MM.1S (cell line): Measurements from ENCODE around the gene MCF2L2.

ENCODE experiments used
- DNase-seq: peaks from one replicate; pipeline ENCODE4 v3.0.0-alpha.2; 2015
- H2AFZ ChIP-seq: fragments of 300-600 bp; sonication (generic); 2 replicates; pipeline ENCODE4 v1.6.0; 2016; ENCODE audit warnings: antibody characterized with exemption, low read length
- H3F3A ChIP-seq: fragments of 300-600 bp; sonication (generic); 2 replicates; pipeline ENCODE4 v1.6.1; 2016; ENCODE audit warnings: mild to moderate bottlenecking, antibody characterized with exemption, low read length, moderate library complexity, mixed read lengths; ENCODE audit not compliant: insufficient read depth
- H3K27ac ChIP-seq: fragments of 300-600 bp; sonication (generic); 2 replicates; pipeline ENCODE4 v1.5.1; 2016; ENCODE audit warnings: mild to moderate bottlenecking, low read length
- H3K27me3 ChIP-seq: fragments of 300-600 bp; sonication (generic); replicated peaks from 2 replicates; pipeline ENCODE4 v1.6.0; 2016; ENCODE audit warnings: low read length; ENCODE audit not compliant: insufficient read depth
- H3K36me3 ChIP-seq: fragments of 300-600 bp; sonication (generic); replicated peaks from 2 replicates; pipeline ENCODE4 v1.6.1; 2016; ENCODE audit warnings: mild to moderate bottlenecking, low read length, mixed read lengths; ENCODE audit not compliant: insufficient read depth
- H3K4me1 ChIP-seq: fragments of 300-600 bp; sonication (generic); 2 replicates; pipeline ENCODE4 v1.6.1; 2016; ENCODE audit warnings: low read length, mixed read lengths
- H3K4me2 ChIP-seq: fragments of 300-600 bp; sonication (generic); 2 replicates; pipeline ENCODE4 v1.6.0; 2016; ENCODE audit warnings: low read depth, low read length
- H3K4me3 ChIP-seq: fragments of 300-600 bp; sonication (generic); 2 replicates; pipeline ENCODE4 v1.5.1; 2016; ENCODE audit warnings: low read length, mixed read lengths
- H3K79me2 ChIP-seq: fragments of 300-600 bp; sonication (generic); 2 replicates; pipeline ENCODE4 v1.6.1; 2016; ENCODE audit warnings: mixed run types, low read length, mixed read lengths
- H3K9ac ChIP-seq: fragments of 300-600 bp; sonication (generic); 2 replicates; pipeline ENCODE4 v1.6.1; 2016; ENCODE audit warnings: low read length, mixed read lengths
- H3K9me2 ChIP-seq: fragments of 300-600 bp; sonication (generic); replicated peaks from 2 replicates; pipeline ENCODE4 v1.6.1; 2016; ENCODE audit warnings: mild to moderate bottlenecking, low read length, mixed read lengths; ENCODE audit not compliant: insufficient read depth
- H3K9me3 ChIP-seq: fragments of 300-600 bp; sonication (generic); replicated peaks from 2 replicates; pipeline ENCODE4 v1.6.1; 2016; ENCODE audit warnings: mild to moderate bottlenecking, low read length, mixed read lengths; ENCODE audit not compliant: insufficient read depth
- H4K20me1 ChIP-seq: fragments of 300-600 bp; sonication (generic); 2 replicates; pipeline ENCODE4 v1.6.1; 2016; ENCODE audit warnings: mild to moderate bottlenecking, low read length, moderate library complexity, mixed read lengths; ENCODE audit not compliant: insufficient read depth
- EZH2 ChIP-seq: fragments of 300-600 bp; sonication (generic); optimal IDR thresholded peaks from 2 replicates; pipeline ENCODE3; 2017; ENCODE audit warnings: low read depth, mild to moderate bottlenecking, antibody characterized with exemption, low read length, mixed read lengths
- EZH2phosphoT487 ChIP-seq: fragments of 300-600 bp; sonication (generic); IDR thresholded peaks from 2 replicates; pipeline ENCODE4 v1.6.1; 2018; ENCODE audit warnings: antibody characterized with exemption, low read length
- TF ChIP-seq, protein P1 (sequence below): fragments of 300-600 bp; sonication (generic); IDR thresholded peaks from 2 replicates; pipeline ENCODE4 v1.5.1; 2016; ENCODE audit warnings: antibody characterized with exemption, low read length, mixed read lengths

MCF2L2 gene

DNA sequence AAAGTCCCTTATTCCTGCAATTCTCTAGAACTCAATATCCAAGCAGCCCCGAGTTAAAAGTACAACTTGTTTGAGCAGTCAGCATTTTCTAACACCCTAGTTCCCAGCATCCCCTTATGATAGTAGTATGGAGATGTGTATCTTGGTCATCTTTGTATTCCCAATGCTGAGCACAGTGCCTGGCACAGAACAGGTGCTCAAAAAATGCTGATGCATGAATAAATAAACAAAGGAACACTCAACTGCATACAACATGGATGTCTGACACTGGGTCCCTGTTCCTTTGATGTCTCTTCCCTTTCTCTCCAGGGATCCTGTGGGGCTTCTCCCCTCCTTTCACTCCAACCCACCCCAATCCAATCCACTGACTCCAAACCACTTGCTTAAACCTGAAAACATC, 199.2 kb downstream of the MCF2L2 start:
- no peak overlapping the region for H3K27ac ChIP-seq
- H3K9me2 ChIP-seq = no peaks in the 10 kb centered on the region
- H3K4me3 ChIP-seq = no peak overlapping the region
- H3K9me3 ChIP-seq = no peaks in the 10 kb centered on the region
- no peaks in the 10 kb centered on the region for H3K4me1 ChIP-seq
- H3F3A ChIP-seq = no peaks in the 10 kb centered on the region
- no peaks in the 10 kb centered on the region for H3K27me3 ChIP-seq
- H3K9ac ChIP-seq = no peak overlapping the region
- H3K4me2 ChIP-seq = no peak overlapping the region
- no peak overlapping the region for H2AFZ ChIP-seq
- H4K20me1 ChIP-seq = no peaks in the 10 kb centered on the region
- H3K36me3 ChIP-seq = no peaks in the 10 kb centered on the region
- DNase-seq = no peak
- TF ChIP-seq EZH2 = no peak
- TF ChIP-seq, protein P1, sequence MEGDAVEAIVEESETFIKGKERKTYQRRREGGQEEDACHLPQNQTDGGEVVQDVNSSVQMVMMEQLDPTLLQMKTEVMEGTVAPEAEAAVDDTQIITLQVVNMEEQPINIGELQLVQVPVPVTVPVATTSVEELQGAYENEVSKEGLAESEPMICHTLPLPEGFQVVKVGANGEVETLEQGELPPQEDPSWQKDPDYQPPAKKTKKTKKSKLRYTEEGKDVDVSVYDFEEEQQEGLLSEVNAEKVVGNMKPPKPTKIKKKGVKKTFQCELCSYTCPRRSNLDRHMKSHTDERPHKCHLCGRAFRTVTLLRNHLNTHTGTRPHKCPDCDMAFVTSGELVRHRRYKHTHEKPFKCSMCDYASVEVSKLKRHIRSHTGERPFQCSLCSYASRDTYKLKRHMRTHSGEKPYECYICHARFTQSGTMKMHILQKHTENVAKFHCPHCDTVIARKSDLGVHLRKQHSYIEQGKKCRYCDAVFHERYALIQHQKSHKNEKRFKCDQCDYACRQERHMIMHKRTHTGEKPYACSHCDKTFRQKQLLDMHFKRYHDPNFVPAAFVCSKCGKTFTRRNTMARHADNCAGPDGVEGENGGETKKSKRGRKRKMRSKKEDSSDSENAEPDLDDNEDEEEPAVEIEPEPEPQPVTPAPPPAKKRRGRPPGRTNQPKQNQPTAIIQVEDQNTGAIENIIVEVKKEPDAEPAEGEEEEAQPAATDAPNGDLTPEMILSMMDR = no peak
- H3K79me2 ChIP-seq = no peaks in the 10 kb centered on the region

- no peak overlapping the region for H3K4me3 ChIP-seq
- no peak overlapping the region for H3K4me2 ChIP-seq
- DNase-seq = no peak
- H3K27me3 ChIP-seq = no peaks in the 10 kb centered on the region
- H3K9me2 ChIP-seq = no peaks in the 10 kb centered on the region
- no peaks in the 10 kb centered on the region for H3K79me2 ChIP-seq
- no peaks in the 10 kb centered on the region for H3K4me1 ChIP-seq
- H3F3A ChIP-seq = no peaks in the 10 kb centered on the region
- H3K36me3 ChIP-seq = no peaks in the 10 kb centered on the region
- TF ChIP-seq EZH2phosphoT487 (no peak), EZH2 (no peak)
- TF ChIP-seq, protein P1 = no peak
- H3K9ac ChIP-seq = no peak overlapping the region
- H3K9me3 ChIP-seq = no peaks in the 10 kb centered on the region
- no peak overlapping the region for H2AFZ ChIP-seq
- no peaks in the 10 kb centered on the region for H4K20me1 ChIP-seq
- no peak overlapping the region for H3K27ac ChIP-seq
Measured at GRCh38 chr3:183227586-183227985, 200.8 kb downstream of the MCF2L2 start.

- no peak for TF ChIP-seq EZH2phosphoT487
- TF ChIP-seq, protein P1 = no peak
- no peak for TF ChIP-seq EZH2
- H3K9me2 ChIP-seq = no peaks in the 10 kb centered on the region
- H3K27ac ChIP-seq = no peak overlapping the region
- no peak overlapping the region for H3K9ac ChIP-seq
- H3K79me2 ChIP-seq = no peaks in the 10 kb centered on the region
- no peak overlapping the region for H3K4me2 ChIP-seq
- no peaks in the 10 kb centered on the region for H3K4me1 ChIP-seq
- no peaks in the 10 kb centered on the region for H3K9me3 ChIP-seq
- no peak overlapping the region for H2AFZ ChIP-seq
- no peaks in the 10 kb centered on the region for H3K36me3 ChIP-seq
- no peaks in the 10 kb centered on the region for H3K27me3 ChIP-seq
- H4K20me1 ChIP-seq = no peaks in the 10 kb centered on the region
- H3K4me3 ChIP-seq = no peak overlapping the region
- H3F3A ChIP-seq = no peaks in the 10 kb centered on the region
- no peak for DNase-seq
Measured at GRCh38 chr3:183226333-183226890, 202.0 kb downstream of the MCF2L2 start.
